Uterus (tissue), 2 donors: ENCODE results near the gene SLC2A2.

Experiments
- POLR2A ChIP-seq, 2 donors: fragments of 450-650 bp; IDR thresholded peaks; one replicate each; pipeline ENCODE4 v1.6.1; 2016; ENCODE audit warnings: antibody characterized with exemption in 2 of 2, mild to moderate bottlenecking in 1 of 2, moderate library complexity in 1 of 2
- TF ChIP-seq, protein P1 (sequence below), 4 experiments: fragments of 200-600 bp in 2 of 4; fragments of 450-650 bp in 2 of 4; sonication (generic) in 2 of 4; IDR thresholded peaks; one replicate each; pipeline ENCODE4 v1.5.1; 2016 to 2019; ENCODE audit warnings: antibody characterized with exemption in 4 of 4, mild to moderate bottlenecking in 2 of 4, moderate library complexity in 1 of 4

DNA sequence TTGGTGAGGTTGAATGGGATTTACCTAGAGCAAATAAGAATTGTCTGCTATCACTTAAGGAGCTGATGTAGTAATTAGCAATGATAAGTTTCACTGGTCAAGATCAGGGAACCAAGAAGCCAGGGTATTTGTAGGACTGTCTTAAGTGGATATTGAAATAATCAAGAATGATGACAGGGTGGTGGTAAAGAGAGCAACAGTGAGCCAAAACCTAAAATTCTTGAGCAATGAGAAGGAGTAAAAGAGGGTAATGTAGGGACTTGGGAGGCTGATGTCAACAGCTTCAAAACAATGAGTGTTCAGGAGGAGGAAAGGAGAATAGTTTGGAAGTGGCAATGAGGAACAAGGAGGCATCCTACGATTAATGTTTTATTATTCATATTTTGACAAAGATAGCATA is 31.5 kb upstream of the SLC2A2 start:
- TF ChIP-seq, protein P1, sequence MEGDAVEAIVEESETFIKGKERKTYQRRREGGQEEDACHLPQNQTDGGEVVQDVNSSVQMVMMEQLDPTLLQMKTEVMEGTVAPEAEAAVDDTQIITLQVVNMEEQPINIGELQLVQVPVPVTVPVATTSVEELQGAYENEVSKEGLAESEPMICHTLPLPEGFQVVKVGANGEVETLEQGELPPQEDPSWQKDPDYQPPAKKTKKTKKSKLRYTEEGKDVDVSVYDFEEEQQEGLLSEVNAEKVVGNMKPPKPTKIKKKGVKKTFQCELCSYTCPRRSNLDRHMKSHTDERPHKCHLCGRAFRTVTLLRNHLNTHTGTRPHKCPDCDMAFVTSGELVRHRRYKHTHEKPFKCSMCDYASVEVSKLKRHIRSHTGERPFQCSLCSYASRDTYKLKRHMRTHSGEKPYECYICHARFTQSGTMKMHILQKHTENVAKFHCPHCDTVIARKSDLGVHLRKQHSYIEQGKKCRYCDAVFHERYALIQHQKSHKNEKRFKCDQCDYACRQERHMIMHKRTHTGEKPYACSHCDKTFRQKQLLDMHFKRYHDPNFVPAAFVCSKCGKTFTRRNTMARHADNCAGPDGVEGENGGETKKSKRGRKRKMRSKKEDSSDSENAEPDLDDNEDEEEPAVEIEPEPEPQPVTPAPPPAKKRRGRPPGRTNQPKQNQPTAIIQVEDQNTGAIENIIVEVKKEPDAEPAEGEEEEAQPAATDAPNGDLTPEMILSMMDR (IDR thresholded peaks at IDR 0.05), result no peak
- no peak for TF ChIP-seq POLR2A (IDR thresholded peaks at IDR 0.05)
